Keratinocyte (primary cell): ENCODE results near the gene CAPNS1.

Experiments
- EZH2 ChIP-seq: IDR thresholded peaks from one replicate; pipeline ENCODE4 v1.6.1; 2012; ENCODE audit warnings: inconsistent platforms, mild to moderate bottlenecking, low read length, moderate library complexity
- TF ChIP-seq, protein P1 (sequence below), 3 experiments: IDR thresholded peaks in 1 of 3; conservative IDR thresholded peaks in 1 of 3; optimal IDR thresholded peaks in 1 of 3; 2 replicates in 2 of 3; 3 replicates in 1 of 3; pipeline versions ENCODE3 to v1.5.1; 2011; ENCODE audit warnings: low read length in 3 of 3, mild to moderate bottlenecking in 3 of 3, moderate library complexity in 2 of 3, control low read depth in 1 of 3, inconsistent platforms in 1 of 3; ENCODE audit not compliant: insufficient read depth in 2 of 3; ENCODE audit errors: extremely low read depth in 1 of 3

DNA sequence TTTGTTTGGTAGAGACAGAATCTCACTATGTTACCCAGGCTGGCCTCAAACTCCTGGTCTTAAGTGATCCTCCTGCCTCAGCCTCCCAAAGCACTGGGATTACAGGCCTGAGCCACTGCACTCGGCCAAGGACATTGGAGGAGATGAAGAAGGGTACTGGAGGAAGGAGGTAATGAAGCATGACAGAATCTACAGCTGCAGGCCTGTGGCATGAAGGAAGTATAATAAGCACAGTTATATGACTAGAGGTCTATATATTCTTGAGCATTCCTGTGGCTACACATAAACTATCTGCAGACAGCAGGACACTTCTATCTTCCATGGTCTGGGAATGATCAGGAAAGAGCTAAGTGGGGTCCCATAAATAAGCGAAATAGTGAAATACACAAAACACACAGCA, 56.4 kb downstream of the CAPNS1 start:
- TF ChIP-seq, protein P1, sequence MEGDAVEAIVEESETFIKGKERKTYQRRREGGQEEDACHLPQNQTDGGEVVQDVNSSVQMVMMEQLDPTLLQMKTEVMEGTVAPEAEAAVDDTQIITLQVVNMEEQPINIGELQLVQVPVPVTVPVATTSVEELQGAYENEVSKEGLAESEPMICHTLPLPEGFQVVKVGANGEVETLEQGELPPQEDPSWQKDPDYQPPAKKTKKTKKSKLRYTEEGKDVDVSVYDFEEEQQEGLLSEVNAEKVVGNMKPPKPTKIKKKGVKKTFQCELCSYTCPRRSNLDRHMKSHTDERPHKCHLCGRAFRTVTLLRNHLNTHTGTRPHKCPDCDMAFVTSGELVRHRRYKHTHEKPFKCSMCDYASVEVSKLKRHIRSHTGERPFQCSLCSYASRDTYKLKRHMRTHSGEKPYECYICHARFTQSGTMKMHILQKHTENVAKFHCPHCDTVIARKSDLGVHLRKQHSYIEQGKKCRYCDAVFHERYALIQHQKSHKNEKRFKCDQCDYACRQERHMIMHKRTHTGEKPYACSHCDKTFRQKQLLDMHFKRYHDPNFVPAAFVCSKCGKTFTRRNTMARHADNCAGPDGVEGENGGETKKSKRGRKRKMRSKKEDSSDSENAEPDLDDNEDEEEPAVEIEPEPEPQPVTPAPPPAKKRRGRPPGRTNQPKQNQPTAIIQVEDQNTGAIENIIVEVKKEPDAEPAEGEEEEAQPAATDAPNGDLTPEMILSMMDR (optimal IDR thresholded peaks at IDR 0.05 in 1 of 3, IDR thresholded peaks at IDR 0.05 in 1 of 3, conservative IDR thresholded peaks at IDR 0.05 in 1 of 3; ENCODE audit: extremely low read depth in 1 of 3, insufficient read depth in 2 of 3, low read length in 3 of 3): no peak
- TF ChIP-seq EZH2: no peak
